Adrenal gland (tissue), 5 donors: ENCODE results near the gene DHX16.

Source experiments
- CTCF ChIP-seq, 6 experiments: fragments of 450-650 bp in 4 of 6; fragments of 200-600 bp in 2 of 6; sonication (generic) in 1 of 6; IDR thresholded peaks; 1 replicate in 5 of 6; 2 replicates in 1 of 6; pipeline versions ENCODE4 v1.5.1 to v1.8.0; 2016 to 2021; ENCODE audit warnings: antibody characterized with exemption in 6 of 6, mild to moderate bottlenecking in 2 of 6, moderate library complexity in 1 of 6
- POLR2A ChIP-seq, 2 donors: fragments of 450-650 bp; IDR thresholded peaks; one replicate each; pipeline ENCODE4 v1.6.1; 2017; ENCODE audit warnings: antibody characterized with exemption in 2 of 2, mild to moderate bottlenecking in 2 of 2, moderate library complexity in 1 of 2
- donor health status: DM: no; HTN: no; CAD: no.

- no peak for TF ChIP-seq CTCF (IDR thresholded peaks at IDR 0.05)
- TF ChIP-seq POLR2A (IDR thresholded peaks at IDR 0.05), result no peak
Observed at GRCh38 chr6:30645989-30646388, 26.8 kb downstream of the DHX16 start.
